ENCODE measurements around the gene FNBP1L.

DNA sequence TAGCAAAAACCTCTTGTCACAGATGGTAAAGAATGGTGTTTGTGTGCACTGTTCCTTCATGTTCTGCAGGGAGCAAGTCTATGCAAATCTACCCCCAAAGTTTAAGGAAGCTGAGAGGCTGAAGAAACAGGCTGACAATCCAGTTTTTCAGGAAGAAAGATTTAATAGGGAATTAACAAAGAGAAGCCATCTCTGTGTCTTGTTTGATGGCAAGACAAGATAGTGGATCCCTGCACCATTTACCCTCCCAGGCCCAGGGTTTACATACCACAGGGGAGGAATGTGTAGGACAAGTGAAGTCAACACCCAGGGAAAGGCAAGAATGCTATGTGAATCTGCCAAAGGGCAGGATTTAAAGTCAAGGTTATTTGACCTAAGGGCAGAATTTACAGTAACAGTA is 48.1 kb upstream of the FNBP1L start:
- TF ChIP-seq TAF1 (IDR thresholded peaks at IDR 0.05; ENCODE audit: borderline replicate concordance, insufficient read depth, low read length) (no peak), POLR2AphosphoS5 (IDR thresholded peaks at IDR 0.05; ENCODE audit: low read depth, low read length) (no peak), SIN3A (IDR thresholded peaks at IDR 0.05; ENCODE audit: borderline replicate concordance, insufficient read depth, low read length) (no peak), REST (IDR thresholded peaks at IDR 0.05; ENCODE audit: insufficient read depth in 1 of 2, low read depth in 2 of 2, low read length in 2 of 2) (no peak), FOXP2 (optimal IDR thresholded peaks at IDR 0.05; ENCODE audit: borderline replicate concordance, extremely low read depth, extremely low read length, insufficient read depth) (no peak)
